ENCODE data around the gene LMO7.

LMO7 gene

GRCh38 chr13:75635828-75636435 is at the start of gene LMO7:
Gene LMO7 (plus strand): TSS chr13:75636330. CDS start chr13:75636658, 328 bp downstream.
- TF ChIP-seq, protein P1, sequence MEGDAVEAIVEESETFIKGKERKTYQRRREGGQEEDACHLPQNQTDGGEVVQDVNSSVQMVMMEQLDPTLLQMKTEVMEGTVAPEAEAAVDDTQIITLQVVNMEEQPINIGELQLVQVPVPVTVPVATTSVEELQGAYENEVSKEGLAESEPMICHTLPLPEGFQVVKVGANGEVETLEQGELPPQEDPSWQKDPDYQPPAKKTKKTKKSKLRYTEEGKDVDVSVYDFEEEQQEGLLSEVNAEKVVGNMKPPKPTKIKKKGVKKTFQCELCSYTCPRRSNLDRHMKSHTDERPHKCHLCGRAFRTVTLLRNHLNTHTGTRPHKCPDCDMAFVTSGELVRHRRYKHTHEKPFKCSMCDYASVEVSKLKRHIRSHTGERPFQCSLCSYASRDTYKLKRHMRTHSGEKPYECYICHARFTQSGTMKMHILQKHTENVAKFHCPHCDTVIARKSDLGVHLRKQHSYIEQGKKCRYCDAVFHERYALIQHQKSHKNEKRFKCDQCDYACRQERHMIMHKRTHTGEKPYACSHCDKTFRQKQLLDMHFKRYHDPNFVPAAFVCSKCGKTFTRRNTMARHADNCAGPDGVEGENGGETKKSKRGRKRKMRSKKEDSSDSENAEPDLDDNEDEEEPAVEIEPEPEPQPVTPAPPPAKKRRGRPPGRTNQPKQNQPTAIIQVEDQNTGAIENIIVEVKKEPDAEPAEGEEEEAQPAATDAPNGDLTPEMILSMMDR (conservative IDR thresholded peaks at IDR 0.05; ENCODE audit: control insufficient read depth, insufficient read depth, low read depth, low read length), result no peak
- H3K4me3 ChIP-seq (ENCODE audit: control insufficient read depth, low read depth, low read length), result peak within 1 kb of the TSS; percentile 73
- DNase-seq (ENCODE audit: low read depth), result no peak

DNA sequence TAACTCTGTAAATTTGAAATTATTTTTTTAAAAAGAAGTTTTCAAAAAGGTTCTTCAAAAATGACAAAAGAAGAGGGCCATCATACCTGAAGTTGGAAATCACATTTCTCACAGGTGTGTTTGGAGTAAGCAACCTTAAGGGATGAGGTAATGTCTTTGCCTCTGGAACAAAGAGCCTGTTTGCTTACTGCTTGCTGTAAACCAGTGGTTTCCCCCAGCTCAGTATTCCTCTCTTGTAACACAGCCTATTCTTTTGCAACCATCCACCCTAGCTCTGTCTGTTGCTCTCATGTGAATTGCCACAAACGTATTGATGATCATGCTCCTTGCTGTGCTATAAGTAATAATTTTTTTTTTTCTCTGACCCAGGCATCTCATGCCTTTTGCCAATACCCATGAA is 48.5 kb upstream of the LMO7 start:
- no peak for DNase-seq (ENCODE audit: low read depth)
- TF ChIP-seq, protein P1 (conservative IDR thresholded peaks at IDR 0.05; ENCODE audit: control insufficient read depth, insufficient read depth, low read depth, low read length), result no peak
- no peak overlapping the region for H3K4me3 ChIP-seq (ENCODE audit: control insufficient read depth, low read depth, low read length)

- TF ChIP-seq, protein P1 (conservative IDR thresholded peaks at IDR 0.05; ENCODE audit: control insufficient read depth, insufficient read depth, low read depth, low read length), result no peak
- no peak overlapping the region for H3K4me3 ChIP-seq (ENCODE audit: control insufficient read depth, low read depth, low read length)
Observed at GRCh38 chr13:75596657-75597182, 39.4 kb upstream of the LMO7 start.

GRCh38 chr13:75600371-75600770 is 35.8 kb upstream of the LMO7 start:
- DNase-seq (ENCODE audit: low read depth), result no peak
- TF ChIP-seq, protein P1 (conservative IDR thresholded peaks at IDR 0.05; ENCODE audit: control insufficient read depth, insufficient read depth, low read depth, low read length), result no peak
- H3K4me3 ChIP-seq (ENCODE audit: control insufficient read depth, low read depth, low read length), result no peak overlapping the region

More at GRCh38 chr13:75596657-75597182, 39.4 kb upstream of the LMO7 start:
- DNase-seq (ENCODE audit: low read depth), result no peak

DNA sequence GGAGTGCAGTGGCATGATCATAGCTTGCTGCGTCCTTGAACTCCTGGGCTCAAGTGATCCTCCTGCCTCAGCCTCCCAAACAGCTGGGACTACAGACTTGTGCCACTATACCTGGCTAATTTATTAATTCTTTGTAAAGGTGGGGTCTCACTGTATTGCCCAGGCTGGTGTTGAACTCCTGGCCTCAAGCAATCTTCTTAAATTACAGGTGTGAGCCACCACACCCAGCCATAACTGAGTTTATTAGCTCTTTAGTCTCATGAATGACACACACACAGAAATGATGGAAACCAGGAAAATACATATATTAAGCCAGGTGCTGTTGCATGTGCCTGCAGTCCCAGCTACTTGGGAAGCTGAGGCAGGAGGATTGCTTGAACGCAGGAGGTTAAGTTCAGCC is 33.1 kb upstream of the LMO7 start:
- TF ChIP-seq, protein P1 (conservative IDR thresholded peaks at IDR 0.05; ENCODE audit: control insufficient read depth, insufficient read depth, low read depth, low read length), result no peak
- no peak overlapping the region for H3K4me3 ChIP-seq (ENCODE audit: control insufficient read depth, low read depth, low read length)
- no peak for DNase-seq (ENCODE audit: low read depth)

- H3K4me3 ChIP-seq (ENCODE audit: control insufficient read depth, low read depth, low read length), result no peak overlapping the region
- TF ChIP-seq, protein P1 (conservative IDR thresholded peaks at IDR 0.05; ENCODE audit: control insufficient read depth, insufficient read depth, low read depth, low read length), result no peak
- DNase-seq (ENCODE audit: low read depth), result no peak
Observed at GRCh38 chr13:75607447-75607846, 28.7 kb upstream of the LMO7 start.
